ENCODE measurements around the gene S100PBP.
"Not testable (repeated sequence)": the region's sequence is repeated elsewhere in the genome, so short reads cannot be mapped to it uniquely, and the experiment has no call there.

Gene S100PBP

DNA sequence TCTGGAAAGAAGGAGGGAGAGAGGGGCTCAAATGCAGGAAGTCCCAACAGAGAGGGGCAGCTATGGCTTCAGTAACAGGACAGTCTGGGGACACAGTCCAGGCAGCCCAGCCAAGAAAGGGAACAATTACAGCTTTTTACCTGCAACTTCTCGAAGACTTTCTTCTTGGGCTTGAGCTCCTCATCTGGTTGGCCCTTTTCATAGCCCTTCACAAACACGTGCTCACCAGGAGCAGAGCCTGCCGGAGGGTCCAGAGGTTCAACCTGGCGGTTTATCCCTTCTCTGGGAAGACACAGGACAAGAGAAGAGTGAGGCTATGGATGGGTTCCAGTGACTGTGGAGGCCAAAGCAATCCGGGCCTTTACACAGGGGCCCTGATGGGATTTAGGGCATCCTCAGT, 38.2 kb upstream of the S100PBP start:
- no peak overlapping the region for H3K4me3 Mint-ChIP-seq
- no peaks in the 10 kb centered on the region for H3K9me3 Mint-ChIP-seq
- no peak overlapping the region for H3K27ac Mint-ChIP-seq
- no peaks in the 10 kb centered on the region for H3K4me1 Mint-ChIP-seq
- ATAC-seq: no peak
- H3K36me3 Mint-ChIP-seq: peaks cover 68% of the 10 kb centered on the region
- no peaks in the 10 kb centered on the region for H3K27me3 Mint-ChIP-seq

DNA sequence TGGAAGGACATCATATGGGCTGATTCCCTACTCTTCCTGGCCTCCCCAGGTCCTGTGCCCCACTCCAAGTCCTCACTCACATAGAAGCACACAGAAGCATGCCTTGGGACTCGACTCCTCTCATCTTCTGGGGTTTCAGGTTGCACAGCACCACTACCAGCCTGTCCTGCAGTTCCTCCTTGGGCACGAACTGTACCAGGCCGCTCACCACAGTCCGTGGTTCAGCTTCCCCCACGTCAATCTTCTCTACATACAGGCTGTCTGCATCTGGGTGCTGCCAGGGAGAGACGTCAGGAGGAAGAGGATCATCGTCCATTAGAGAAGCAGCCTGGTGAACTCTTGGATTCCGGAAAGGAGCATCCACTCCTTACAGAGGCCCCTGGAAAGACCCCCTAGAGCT, 37.4 kb upstream of the S100PBP start:
- Mint-ChIP-seq H3K9me3 (no peaks in the 10 kb centered on the region), H3K4me1 (no peaks in the 10 kb centered on the region), H3K27ac (no peak overlapping the region), H3K27me3 (no peaks in the 10 kb centered on the region), H3K36me3 (peaks cover 72% of the 10 kb centered on the region), H3K4me3 (no peak overlapping the region)
- ATAC-seq: no peak

DNA sequence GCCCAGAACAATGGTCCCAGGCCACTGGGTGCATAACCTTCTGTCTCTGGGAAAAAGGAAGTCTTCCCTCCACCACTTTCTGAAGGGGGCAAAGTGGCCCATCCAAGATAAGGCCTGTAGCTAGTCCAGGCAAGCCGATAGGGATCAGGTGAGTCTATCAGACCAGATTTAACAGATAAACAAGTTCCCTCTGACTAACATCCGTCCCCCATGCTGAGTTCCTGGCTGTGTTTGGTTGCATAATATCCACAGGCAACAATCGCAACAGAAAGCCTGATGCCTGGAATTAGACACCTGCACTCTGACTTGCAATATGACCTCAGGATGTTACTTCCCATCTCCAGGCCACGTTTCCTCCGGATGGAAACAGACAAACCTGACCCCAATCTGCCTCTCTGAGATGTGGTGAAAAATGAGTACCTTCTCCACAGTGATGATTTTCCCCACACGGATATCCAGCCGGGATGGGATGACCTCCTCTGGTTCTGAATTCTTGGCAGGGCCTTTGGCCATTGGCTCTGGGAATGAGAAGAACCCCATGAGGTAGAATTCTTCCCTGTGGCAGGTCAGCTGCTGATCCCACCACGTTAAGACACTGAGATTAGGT, 36.7 kb upstream of the S100PBP start:
- no peak overlapping the region for H3K4me3 Mint-ChIP-seq
- no peaks in the 10 kb centered on the region for H3K9me3 Mint-ChIP-seq
- ATAC-seq: no peak
- H3K36me3 Mint-ChIP-seq: peaks cover 77% of the 10 kb centered on the region
- H3K4me1 Mint-ChIP-seq: no peaks in the 10 kb centered on the region
- no peak overlapping the region for H3K27ac Mint-ChIP-seq
- H3K27me3 Mint-ChIP-seq: no peaks in the 10 kb centered on the region

DNA sequence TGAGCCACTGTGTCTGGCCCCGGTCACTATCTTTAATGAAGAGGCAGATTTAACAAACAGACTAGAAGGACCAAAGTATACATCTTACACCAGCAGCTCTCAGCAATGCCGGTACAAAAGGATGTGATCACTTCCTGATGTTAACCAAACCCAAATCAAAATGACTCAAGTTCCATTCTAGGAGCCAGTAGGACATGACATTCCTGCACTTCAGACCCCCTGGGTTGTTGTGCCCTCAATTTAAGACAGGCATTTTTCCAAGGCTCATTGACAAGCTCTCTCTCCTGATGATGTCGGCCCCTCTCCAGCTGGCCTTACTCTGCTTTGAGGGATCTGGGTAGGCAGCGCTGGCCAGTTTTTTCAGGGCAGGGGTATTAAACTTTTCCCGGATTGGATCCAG, 35.4 kb upstream of the S100PBP start:
- Mint-ChIP-seq H3K27ac (no peak overlapping the region), H3K4me1 (no peaks in the 10 kb centered on the region), H3K4me3 (no peak overlapping the region), H3K36me3 (peaks cover 78% of the 10 kb centered on the region), H3K9me3 (no peaks in the 10 kb centered on the region), H3K27me3 (no peaks in the 10 kb centered on the region)
- no peak for ATAC-seq

DNA sequence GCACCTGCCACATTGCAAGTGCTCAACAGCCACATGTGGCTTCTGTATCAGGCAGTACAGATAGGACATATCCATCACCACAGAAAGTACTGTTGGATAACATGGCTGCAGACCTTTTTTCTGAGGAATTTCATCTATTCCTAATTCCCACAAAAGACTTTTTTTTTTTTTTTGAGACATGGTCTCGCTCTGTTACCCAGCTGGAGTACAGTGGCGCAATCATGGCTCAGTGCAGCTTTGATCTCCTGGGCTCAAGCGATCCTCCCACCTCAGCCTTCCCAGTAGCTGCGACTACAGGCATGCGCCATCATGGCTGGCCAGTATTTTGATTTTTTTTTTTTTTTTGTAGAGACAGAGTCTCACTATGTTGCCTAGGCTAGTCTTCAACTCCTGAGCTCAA, 33.6 kb upstream of the S100PBP start:
- Mint-ChIP-seq H3K4me3 (no peak overlapping the region), H3K9me3 (no peaks in the 10 kb centered on the region), H3K36me3 (peaks cover 65% of the 10 kb centered on the region), H3K4me1 (no peaks in the 10 kb centered on the region), H3K27me3 (no peaks in the 10 kb centered on the region), H3K27ac (no peak overlapping the region)
- no peak for ATAC-seq

DNA sequence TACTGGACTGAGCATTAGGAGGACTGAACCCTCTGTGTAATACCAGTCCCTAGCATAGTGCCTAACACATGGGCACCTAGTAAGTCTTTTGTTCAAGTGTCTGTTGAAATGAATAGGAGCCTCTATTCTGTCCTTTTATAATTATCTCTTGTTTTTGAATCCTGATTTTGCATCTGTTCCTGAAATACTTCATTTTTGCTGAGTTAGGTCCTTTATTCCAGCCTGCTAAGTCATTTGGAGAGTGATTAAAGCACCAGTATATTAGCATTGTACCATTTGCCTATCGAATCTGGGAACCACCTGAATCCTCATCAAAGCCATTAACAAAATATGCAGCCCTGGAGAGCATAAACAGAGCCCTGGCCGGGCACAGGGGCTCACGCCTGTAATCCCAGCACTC, 32.6 kb upstream of the S100PBP start:
- Mint-ChIP-seq H3K9me3 (no peaks in the 10 kb centered on the region), H3K4me1 (no peaks in the 10 kb centered on the region), H3K27me3 (no peaks in the 10 kb centered on the region), H3K27ac (no peak overlapping the region), H3K4me3 (no peak overlapping the region), H3K36me3 (peaks cover 56% of the 10 kb centered on the region)
- ATAC-seq: no peak

DNA sequence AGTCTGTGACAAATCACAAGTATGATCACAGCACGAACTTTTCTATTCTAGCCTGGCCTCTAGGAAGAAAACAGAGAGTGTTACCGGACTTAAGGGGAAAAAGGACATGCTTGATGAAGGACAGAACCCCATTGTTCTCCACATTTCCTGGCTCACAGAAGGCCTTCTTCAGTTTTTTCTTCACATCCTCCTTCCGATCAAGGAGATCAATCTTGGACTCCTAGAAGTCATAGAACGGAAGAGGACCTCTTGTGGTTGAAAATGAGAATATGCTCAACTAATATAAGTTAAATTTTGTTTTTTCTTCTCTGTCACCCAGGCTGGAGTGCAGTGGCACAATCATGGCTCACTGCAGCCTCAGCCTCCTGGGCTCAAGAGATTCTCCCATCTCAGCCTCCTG, 30.6 kb upstream of the S100PBP start:
- Mint-ChIP-seq H3K27me3 (no peaks in the 10 kb centered on the region), H3K36me3 (peaks cover 52% of the 10 kb centered on the region), H3K27ac (no peak overlapping the region), H3K9me3 (no peaks in the 10 kb centered on the region), H3K4me1 (no peaks in the 10 kb centered on the region), H3K4me3 (no peak overlapping the region)
- ATAC-seq: no peak

DNA sequence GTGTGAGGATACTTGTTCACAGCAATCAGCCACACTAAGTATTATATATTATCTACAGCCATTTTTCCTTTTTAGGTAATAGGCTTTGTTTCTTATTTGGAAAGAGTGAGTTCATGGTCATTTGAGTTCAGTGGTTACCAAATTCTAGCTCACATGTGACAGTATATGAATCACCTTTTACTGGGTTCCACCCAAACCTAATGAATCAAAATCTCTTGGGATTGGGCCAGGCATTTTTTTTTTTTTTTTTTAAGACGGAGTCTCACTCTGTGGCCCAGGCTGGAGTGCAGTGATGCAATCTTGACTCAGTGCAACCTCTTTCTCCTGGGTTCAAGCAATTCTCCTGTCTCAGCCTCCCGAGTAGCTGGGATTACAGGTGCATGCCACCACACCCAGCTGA, 28.1 kb upstream of the S100PBP start:
- H3K4me1 Mint-ChIP-seq, H3K27me3 Mint-ChIP-seq, H3K27ac Mint-ChIP-seq, ATAC-seq, H3K9me3 Mint-ChIP-seq, H3K4me3 Mint-ChIP-seq: not testable (repeated sequence)
- peaks cover 55% of the 10 kb centered on the region for H3K36me3 Mint-ChIP-seq

DNA sequence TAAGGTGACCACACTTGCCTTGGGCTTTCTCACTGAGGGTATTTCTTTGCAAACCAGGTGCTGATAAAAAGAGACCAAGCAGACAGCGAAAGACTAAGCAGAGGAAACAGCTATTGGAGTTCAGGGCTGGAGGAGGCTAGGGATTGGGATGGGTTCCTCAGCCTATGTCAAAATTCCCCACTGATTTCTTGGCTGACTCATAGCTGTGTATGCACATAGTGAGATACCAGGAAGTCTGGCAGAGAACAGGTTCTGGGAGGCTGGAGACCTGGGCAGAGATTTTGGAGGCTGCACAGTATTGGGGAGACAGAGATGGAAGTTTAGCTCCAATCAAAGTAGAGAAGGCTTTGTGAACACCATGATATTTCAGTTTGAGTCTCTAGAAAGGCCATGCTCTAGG, 25.6 kb upstream of the S100PBP start:
- peaks cover 32% of the 10 kb centered on the region for H3K36me3 Mint-ChIP-seq
- H3K27me3 Mint-ChIP-seq: no peaks in the 10 kb centered on the region
- H3K9me3 Mint-ChIP-seq: no peaks in the 10 kb centered on the region
- H3K4me3 Mint-ChIP-seq: no peak overlapping the region
- no peak for ATAC-seq
- H3K4me1 Mint-ChIP-seq: peaks cover 6% of the 10 kb centered on the region
- no peak overlapping the region for H3K27ac Mint-ChIP-seq

DNA sequence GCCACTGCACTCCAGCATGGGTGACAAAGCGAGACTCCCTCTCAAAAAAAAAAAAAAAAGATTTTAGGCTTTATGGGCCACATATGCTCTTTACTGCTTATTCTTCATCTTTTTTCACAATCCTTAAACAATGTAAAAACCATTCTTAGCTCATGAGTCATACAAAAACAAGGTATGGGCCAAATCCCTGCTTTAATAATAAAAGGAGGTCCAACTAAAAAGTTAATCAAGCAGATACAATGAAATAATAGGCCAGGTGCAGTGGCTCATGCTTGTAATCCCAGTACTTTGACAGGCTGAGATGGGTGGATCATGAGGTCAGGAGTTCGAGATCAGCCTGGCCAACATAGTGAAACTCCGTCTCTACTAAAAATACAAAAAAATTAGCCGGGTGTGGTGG, 21.7 kb upstream of the S100PBP start:
- not testable (repeated sequence) for H3K27me3 Mint-ChIP-seq, H3K4me3 Mint-ChIP-seq, ATAC-seq, H3K9me3 Mint-ChIP-seq, H3K27ac Mint-ChIP-seq
- Mint-ChIP-seq H3K4me1 (peaks cover 26% of the 10 kb centered on the region), H3K36me3 (peaks cover 56% of the 10 kb centered on the region)

DNA sequence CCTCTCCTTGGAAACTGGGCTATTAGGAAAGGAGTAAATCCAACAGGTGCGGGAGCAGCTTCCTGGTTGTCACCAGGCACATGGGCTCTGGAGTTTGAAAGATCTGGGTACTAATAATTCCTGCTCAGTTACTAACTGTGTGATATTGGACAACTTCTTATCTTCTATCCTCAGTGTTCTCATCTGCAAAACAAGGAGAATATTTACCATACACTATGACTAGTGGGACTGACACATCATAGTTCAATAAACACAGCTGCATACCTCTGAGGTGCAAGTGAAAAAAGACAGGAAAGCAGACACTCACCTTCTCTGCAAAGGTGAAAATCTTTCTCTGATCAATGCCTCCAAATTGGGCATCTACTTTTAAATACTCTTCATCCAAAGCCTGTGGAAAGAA, 20.0 kb upstream of the S100PBP start:
- Mint-ChIP-seq H3K4me3 (no peak overlapping the region), H3K27ac (peak overlapping the region; percentile 72), H3K36me3 (peaks cover 56% of the 10 kb centered on the region), H3K27me3 (no peaks in the 10 kb centered on the region), H3K9me3 (no peaks in the 10 kb centered on the region), H3K4me1 (peaks cover 35% of the 10 kb centered on the region)
- ATAC-seq: no peak

DNA sequence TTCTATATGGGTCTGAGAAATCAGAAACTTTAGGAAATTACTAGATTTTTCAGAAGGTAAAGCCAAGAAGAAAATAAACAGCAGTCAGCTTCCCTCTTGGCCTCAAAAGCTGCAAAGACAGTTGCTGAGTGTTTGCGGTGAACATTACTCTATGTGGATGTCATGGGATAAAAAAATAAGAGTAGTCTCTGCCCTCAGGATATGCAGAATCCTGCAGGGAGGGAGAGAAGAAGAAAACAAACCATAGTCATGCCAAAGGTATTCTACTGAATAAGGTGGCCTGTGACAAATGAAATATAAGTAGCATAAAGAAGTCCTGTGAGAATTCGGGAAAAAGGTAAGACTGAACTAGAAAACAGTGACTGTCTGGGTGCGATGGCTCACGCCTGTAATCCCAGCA, 19.3 kb upstream of the S100PBP start:
- Mint-ChIP-seq H3K27me3 (no peaks in the 10 kb centered on the region), H3K36me3 (peaks cover 53% of the 10 kb centered on the region), H3K27ac (peak overlapping the region; percentile 72), H3K4me1 (peaks cover 35% of the 10 kb centered on the region), H3K9me3 (no peaks in the 10 kb centered on the region), H3K4me3 (no peak overlapping the region)
- no peak for ATAC-seq

DNA sequence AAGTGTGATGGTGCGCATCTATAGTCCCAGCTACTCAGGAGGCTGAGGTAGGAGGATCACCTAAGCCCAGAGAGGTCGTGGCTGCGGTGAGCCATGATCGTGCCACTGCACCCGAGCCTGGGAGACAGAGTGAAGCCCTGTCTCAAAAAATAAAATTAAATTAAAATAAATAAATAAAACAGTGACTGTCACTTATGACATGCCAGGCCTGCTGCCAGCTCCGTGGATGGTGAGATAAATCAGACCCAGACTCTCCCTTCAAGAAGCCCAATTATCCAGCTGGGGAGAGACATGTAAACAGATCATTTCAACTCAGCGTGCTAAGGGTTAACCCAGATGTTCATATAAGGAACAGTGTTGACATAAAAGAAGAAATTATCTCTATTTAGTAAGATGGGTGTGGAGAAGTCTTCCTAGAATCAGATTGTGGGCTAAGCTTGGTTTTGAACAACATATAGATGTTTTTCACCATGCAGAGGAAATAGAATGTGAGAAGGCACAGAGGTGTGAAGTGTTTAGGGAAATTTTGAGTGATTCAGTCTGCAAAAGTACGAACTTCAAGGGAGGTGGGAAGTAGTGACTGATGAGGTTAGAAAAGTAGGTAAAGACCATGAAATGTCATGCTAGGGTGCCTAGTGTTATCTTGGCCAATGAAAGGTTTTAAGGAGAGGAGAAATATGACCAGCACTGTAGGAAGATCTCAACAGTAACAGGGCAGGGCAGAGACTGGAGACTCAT, 18.6 kb upstream of the S100PBP start:
- Mint-ChIP-seq H3K27me3 (no peaks in the 10 kb centered on the region), H3K27ac (peak overlapping the region; percentile 72), H3K36me3 (peaks cover 51% of the 10 kb centered on the region), H3K4me3 (peak overlapping the region; percentile 2), H3K9me3 (no peaks in the 10 kb centered on the region), H3K4me1 (peaks cover 31% of the 10 kb centered on the region)
- peak; percentile 90 for ATAC-seq

DNA sequence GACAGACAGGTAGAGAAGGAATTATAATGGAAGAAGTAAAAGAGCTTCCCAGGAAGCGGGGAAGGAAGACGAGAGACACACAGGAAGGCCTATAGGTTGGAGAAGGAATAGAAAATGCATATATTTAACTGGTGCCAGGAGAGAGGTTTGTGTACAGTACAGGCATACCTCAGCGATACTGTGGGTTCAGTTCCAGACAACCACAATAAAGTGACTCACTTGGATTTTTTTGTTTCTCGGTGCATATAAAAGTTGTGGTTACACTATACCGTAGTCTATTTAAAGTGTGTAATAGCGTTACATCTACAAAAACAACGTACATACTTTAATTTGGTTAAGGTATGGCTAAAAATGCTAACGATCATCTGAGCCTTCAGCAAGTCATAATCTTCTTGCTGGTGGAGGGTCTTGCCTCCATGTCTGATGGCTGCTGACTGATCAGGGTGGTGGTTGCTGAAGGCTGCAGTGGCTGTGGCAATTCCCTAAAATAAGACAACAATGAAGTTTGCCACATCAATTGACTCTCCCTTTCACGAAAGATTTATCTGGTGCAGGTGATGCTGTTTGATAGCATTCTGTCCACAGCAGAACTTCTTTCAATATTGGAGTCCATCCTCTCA, 16.2 kb upstream of the S100PBP start:
- peak; percentile 43 for ATAC-seq
- Mint-ChIP-seq H3K27me3 (no peaks in the 10 kb centered on the region), H3K4me1 (peaks cover 29% of the 10 kb centered on the region), H3K9me3 (no peaks in the 10 kb centered on the region), H3K36me3 (peaks cover 70% of the 10 kb centered on the region), H3K27ac (no peak overlapping the region), H3K4me3 (no peak overlapping the region)

DNA sequence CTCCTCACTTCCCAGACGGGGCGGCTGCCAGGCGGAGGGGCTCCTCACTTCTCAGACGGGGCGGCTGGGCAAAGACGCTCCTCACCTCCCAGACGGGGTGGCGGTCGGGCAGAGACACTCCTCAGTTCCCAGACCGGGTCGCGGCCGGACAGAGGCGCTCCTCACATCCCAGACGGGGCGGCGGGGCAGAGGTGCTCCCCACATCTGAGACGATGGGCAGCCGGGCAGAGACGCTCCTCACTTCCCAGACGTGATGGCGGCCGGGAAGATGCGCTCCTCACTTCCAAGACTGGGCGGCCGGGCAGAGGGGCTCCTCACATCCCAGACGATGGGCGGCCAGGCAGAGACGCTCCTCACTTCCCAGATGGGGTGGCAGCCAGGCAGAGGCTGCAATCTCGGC, 13.0 kb upstream of the S100PBP start:
- H3K9me3 Mint-ChIP-seq, H3K4me3 Mint-ChIP-seq, ATAC-seq, H3K27me3 Mint-ChIP-seq, H3K27ac Mint-ChIP-seq: not testable (repeated sequence)
- peaks cover 77% of the 10 kb centered on the region for H3K36me3 Mint-ChIP-seq
- H3K4me1 Mint-ChIP-seq: peaks cover 22% of the 10 kb centered on the region

DNA sequence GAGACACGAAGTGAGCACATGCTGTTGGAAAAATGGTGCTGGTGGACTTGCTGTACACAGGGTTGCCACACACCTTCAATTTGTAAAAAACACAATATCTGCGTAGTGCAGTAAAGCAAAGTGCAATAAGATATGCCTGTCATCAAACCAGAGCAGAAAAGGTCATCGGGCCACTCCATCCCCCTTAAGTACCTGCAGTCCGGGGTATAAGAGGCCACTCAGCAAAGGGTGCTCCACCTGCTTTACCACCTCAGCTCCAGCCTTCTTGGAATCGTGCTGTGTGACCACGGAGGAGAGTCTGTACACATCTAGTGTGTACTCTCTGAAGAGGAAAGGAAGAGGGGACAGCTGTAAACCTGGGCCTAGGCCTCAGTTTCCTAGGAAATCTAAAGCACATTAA, 11.2 kb upstream of the S100PBP start:
- ATAC-seq: no peak
- H3K36me3 Mint-ChIP-seq: peaks cover 87% of the 10 kb centered on the region
- H3K4me1 Mint-ChIP-seq: peaks cover 10% of the 10 kb centered on the region
- H3K4me3 Mint-ChIP-seq: no peak overlapping the region
- H3K27ac Mint-ChIP-seq: no peak overlapping the region
- H3K9me3 Mint-ChIP-seq: no peaks in the 10 kb centered on the region
- no peaks in the 10 kb centered on the region for H3K27me3 Mint-ChIP-seq
